Hepatic stellate cell (primary cell): ENCODE data around the gene LRRC3B.

Experiments used
- DNase-seq: peaks from one replicate; pipeline ENCODE4 v3.0.0; 2011; ENCODE audit warnings: low spot score

The LRRC3B gene

GRCh38 chr3:26631390-26631738 is 8.8 kb downstream of the LRRC3B start:
- no peak for DNase-seq

- no peak for DNase-seq
Measured at GRCh38 chr3:26634601-26635000, 12.0 kb downstream of the LRRC3B start.

GRCh38 chr3:26636096-26636727 is 13.6 kb downstream of the LRRC3B start:
- DNase-seq: no peak

GRCh38 chr3:26637698-26638097 is 15.1 kb downstream of the LRRC3B start:
- no peak for DNase-seq

- no peak for DNase-seq
Measured at GRCh38 chr3:26638113-26638512, 15.5 kb downstream of the LRRC3B start.

GRCh38 chr3:26639339-26639738 is 16.8 kb downstream of the LRRC3B start:
- DNase-seq: no peak

GRCh38 chr3:26647078-26647477 is 24.5 kb downstream of the LRRC3B start:
- no peak for DNase-seq

GRCh38 chr3:26648461-26648860 is 25.9 kb downstream of the LRRC3B start:
- no peak for DNase-seq

GRCh38 chr3:26652164-26652563 is 29.6 kb downstream of the LRRC3B start:
- DNase-seq: no peak

GRCh38 chr3:26653811-26654425 is 31.3 kb downstream of the LRRC3B start:
- no peak for DNase-seq

GRCh38 chr3:26655231-26655630 is 32.7 kb downstream of the LRRC3B start:
- no peak for DNase-seq

GRCh38 chr3:26657348-26657976 is 34.9 kb downstream of the LRRC3B start:
- no peak for DNase-seq

GRCh38 chr3:26668171-26668570 is 45.6 kb downstream of the LRRC3B start:
- DNase-seq: no peak

GRCh38 chr3:26668696-26669095 is 46.1 kb downstream of the LRRC3B start:
- no peak for DNase-seq

- DNase-seq: no peak
Measured at GRCh38 chr3:26675336-26675735, 52.8 kb downstream of the LRRC3B start.

- no peak for DNase-seq
Measured at GRCh38 chr3:26681632-26682031, 59.1 kb downstream of the LRRC3B start.

- no peak for DNase-seq
Measured at GRCh38 chr3:26682406-26682805, 59.8 kb downstream of the LRRC3B start.

GRCh38 chr3:26683902-26684301 is 61.3 kb downstream of the LRRC3B start:
- no peak for DNase-seq

- no peak for DNase-seq
Measured at GRCh38 chr3:26687466-26687865, 64.9 kb downstream of the LRRC3B start.

GRCh38 chr3:26699553-26699952 is 77.0 kb downstream of the LRRC3B start:
- DNase-seq: no peak

GRCh38 chr3:26703519-26703918 is 80.9 kb downstream of the LRRC3B start:
- DNase-seq: no peak

GRCh38 chr3:26704736-26705135 is 82.2 kb downstream of the LRRC3B start:
- no peak for DNase-seq

- no peak for DNase-seq
Measured at GRCh38 chr3:26708501-26708900, 85.9 kb downstream of the LRRC3B start.
